ENCODE measurements around the gene FBXL17. TPM values are rescaled to one million over a fixed set of nuclear protein-coding genes. Genes with fewer than 3 reads are reported as not detected.
"Not testable (repeated sequence)": the region's sequence is repeated elsewhere in the genome, so short reads cannot be mapped to it uniquely, and the experiment has no call there.

The FBXL17 gene
- total RNA-seq, 1 donor from 2014 or later = 17.1 TPM

DNA sequence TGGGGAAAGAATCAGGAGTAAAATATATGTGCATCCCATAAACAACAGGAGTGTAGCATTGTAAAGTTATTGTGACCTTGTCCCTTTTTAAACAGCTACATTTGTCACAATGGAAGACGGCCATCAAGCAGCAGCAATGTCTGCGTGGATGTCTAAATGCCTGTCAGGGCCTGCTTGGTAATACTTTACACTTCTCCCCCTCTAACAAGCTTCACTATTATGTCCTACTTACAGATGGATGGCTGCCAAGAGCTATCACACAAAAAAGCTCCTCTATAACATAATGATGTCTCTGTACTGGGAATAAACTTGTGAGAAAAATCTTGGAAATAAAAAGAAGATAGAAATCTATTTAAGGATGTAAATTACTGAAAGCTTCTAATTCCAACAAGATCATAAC, 213.0 kb downstream of the FBXL17 start:
- DNase-seq = no peak
- TF ChIP-seq, protein P1, sequence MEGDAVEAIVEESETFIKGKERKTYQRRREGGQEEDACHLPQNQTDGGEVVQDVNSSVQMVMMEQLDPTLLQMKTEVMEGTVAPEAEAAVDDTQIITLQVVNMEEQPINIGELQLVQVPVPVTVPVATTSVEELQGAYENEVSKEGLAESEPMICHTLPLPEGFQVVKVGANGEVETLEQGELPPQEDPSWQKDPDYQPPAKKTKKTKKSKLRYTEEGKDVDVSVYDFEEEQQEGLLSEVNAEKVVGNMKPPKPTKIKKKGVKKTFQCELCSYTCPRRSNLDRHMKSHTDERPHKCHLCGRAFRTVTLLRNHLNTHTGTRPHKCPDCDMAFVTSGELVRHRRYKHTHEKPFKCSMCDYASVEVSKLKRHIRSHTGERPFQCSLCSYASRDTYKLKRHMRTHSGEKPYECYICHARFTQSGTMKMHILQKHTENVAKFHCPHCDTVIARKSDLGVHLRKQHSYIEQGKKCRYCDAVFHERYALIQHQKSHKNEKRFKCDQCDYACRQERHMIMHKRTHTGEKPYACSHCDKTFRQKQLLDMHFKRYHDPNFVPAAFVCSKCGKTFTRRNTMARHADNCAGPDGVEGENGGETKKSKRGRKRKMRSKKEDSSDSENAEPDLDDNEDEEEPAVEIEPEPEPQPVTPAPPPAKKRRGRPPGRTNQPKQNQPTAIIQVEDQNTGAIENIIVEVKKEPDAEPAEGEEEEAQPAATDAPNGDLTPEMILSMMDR (IDR thresholded peaks at IDR 0.05) = no peak

DNA sequence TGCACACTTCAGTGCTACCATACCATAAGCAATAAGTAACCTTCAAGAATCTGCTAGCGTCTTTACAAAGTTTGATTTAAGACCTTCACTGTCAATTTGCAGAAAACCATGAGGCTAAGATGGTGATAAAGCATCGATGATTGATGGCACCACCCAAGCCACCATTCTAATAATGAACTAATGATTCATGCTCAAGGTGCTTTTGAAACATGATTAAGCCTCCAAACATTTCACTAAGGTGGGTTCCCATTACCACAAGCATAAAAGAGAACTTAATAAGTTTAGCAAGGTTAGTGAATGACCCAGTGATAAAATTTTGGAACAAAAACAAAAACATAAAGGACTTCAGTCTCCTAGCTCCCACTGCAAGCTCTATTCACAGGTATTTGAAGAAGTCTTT, 214.7 kb downstream of the FBXL17 start:
- intact Hi-C loops (cut with DNase I) = no loop called here
- H3K4me3 ChIP-seq = no peak overlapping the region
- ATAC-seq = no peak

More for the DNA sequence above, 213.0 kb downstream of the FBXL17 start:
- Histone ChIP-seq H3K36me3 (no peaks in the 10 kb centered on the region), H3K4me1 (no peaks in the 10 kb centered on the region), H3K9me3 (no peaks in the 10 kb centered on the region), H3K27me3 (ENCODE audit: low read depth) (no peaks in the 10 kb centered on the region), H3K4me3 (no peak overlapping the region), H3K27ac (no peak overlapping the region)
- intact Hi-C loops (cut with DNase I) = no loop called here
- ATAC-seq = no peak

DNA sequence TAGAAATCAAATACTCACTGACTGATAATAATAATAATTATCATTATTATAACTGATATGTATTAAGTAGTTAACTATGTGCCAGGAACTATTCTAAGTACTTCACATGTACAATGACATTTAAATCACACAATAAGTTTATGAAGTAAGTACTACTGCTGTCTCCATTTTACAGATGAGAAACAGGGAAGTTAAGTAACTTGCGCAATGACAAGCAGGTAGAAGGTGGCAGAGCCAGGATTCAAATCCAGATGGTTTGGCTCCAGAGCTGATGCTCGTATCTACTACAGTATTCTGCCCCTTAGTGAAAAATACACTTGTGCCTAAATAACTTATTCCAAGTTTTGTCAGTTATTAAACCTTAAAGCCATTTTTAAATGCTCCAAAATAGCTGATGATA, 217.3 kb downstream of the FBXL17 start:
- TF ChIP-seq, protein P1 (IDR thresholded peaks at IDR 0.05) = no peak
- H3K9me3 ChIP-seq = no peaks in the 10 kb centered on the region
- no peak for ATAC-seq
- no peak overlapping the region for H3K27ac ChIP-seq
- no peaks in the 10 kb centered on the region for H3K27me3 ChIP-seq (ENCODE audit: low read depth)
- no peaks in the 10 kb centered on the region for H3K4me1 ChIP-seq
- intact Hi-C loops (cut with DNase I) = no loop called here
- DNase-seq = no peak
- no peak overlapping the region for H3K4me3 ChIP-seq
- no peaks in the 10 kb centered on the region for H3K36me3 ChIP-seq

More for the DNA sequence above, 214.7 kb downstream of the FBXL17 start:
- no peaks in the 10 kb centered on the region for H3K4me1 ChIP-seq
- H3K9me3 ChIP-seq = no peaks in the 10 kb centered on the region
- DNase-seq = no peak
- no peak overlapping the region for H3K27ac ChIP-seq
- H3K36me3 ChIP-seq = no peaks in the 10 kb centered on the region
- TF ChIP-seq, protein P1 (IDR thresholded peaks at IDR 0.05) = no peak
- H3K27me3 ChIP-seq (ENCODE audit: low read depth) = no peaks in the 10 kb centered on the region

DNA sequence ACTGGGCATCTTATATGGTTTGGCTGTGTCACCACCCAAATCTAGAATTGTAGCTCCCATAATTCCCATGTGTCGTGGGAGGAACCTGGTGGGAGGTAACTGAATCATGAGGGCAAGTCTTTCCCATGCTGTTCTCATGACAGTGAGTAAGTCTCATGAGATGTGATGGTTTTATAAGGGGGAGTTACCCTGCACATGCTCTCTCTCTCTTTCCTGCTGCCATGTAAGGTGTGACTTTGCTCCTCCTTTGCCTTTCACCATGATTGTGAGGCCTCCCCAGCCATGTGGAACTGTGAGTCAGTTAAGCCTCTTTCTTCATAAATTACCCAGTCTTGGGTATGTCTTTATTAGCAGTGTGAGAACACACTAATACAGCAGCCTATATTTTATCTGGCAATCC, 229.0 kb downstream of the FBXL17 start:
- intact Hi-C loops (cut with DNase I); H3K4me3 ChIP-seq; H3K27me3 ChIP-seq (ENCODE audit: low read depth); ATAC-seq; H3K27ac ChIP-seq; H3K9me3 ChIP-seq; H3K36me3 ChIP-seq; H3K4me1 ChIP-seq; DNase-seq: not testable (repeated sequence)

DNA sequence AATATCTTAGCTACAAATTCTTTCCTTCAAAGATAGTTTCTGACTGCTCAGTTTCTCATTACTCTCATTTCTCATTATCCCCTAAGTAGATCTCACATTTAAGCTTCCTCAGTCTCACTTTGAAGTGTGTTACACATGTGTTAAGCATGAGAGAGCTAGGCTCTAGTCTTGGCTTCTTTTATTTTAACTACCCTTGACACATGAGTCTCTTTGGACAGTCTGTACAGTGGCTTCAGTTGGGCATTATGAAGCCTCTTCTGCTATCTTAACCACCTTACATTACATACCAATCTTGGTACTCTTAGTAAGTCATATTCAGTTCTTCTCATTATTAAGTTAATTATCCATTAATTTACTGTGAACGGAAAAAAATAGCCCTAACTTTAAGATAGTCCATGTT, 232.5 kb downstream of the FBXL17 start:
- TF ChIP-seq, protein P1 (IDR thresholded peaks at IDR 0.05) = no peak
- H3K4me3 ChIP-seq = no peak overlapping the region
- no peak for ATAC-seq
- H3K9me3 ChIP-seq = no peaks in the 10 kb centered on the region
- no peak overlapping the region for H3K27ac ChIP-seq
- H3K36me3 ChIP-seq = no peaks in the 10 kb centered on the region
- no peaks in the 10 kb centered on the region for H3K27me3 ChIP-seq (ENCODE audit: low read depth)
- H3K4me1 ChIP-seq = no peaks in the 10 kb centered on the region
- intact Hi-C loops (cut with DNase I) = no loop called here
- no peak for DNase-seq

DNA sequence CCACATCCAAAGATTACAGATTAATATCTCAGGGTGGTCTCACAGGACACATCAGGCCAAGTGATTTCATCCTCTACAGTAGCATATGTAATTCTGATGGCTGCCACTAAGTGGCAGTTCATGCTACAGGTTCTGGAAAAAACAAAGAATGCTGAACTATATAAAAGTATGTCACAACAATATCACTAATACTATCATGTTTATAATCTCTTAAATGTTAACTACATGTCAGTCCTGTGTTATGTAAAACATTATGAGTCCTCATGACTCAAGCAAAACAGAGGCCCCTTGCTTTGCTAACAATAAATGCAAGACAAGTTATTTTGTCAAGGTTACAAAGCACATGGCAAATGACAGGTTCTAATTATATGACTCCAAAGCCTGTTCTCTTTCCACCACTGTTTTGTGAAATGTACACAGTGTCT, 233.2 kb downstream of the FBXL17 start:
- no peaks in the 10 kb centered on the region for H3K9me3 ChIP-seq
- ATAC-seq (no peak), DNase-seq (no peak)
- H3K27me3 ChIP-seq (ENCODE audit: low read depth) = no peaks in the 10 kb centered on the region
- no peak overlapping the region for H3K4me3 ChIP-seq
- intact Hi-C loops (cut with DNase I) = no loop called here
- H3K36me3 ChIP-seq = no peaks in the 10 kb centered on the region
- TF ChIP-seq, protein P1 (IDR thresholded peaks at IDR 0.05) = peak; percentile 29
- H3K27ac ChIP-seq = no peak overlapping the region
- H3K4me1 ChIP-seq = no peaks in the 10 kb centered on the region

All from lower lobe of right lung (tissue), 2 donors.